K562 (cell line): ENCODE results near the gene LY6G6C. TPM values are rescaled to one million over a fixed set of nuclear protein-coding genes. Genes with fewer than 3 reads are reported as not detected.

Experiments used
- ATAC-seq: fragments of 200-7000 bp; cut with Tn5 transposase; 3 replicates; pipeline ENCODE4 v1.9.1; 2020; ENCODE audit warnings: moderate library complexity
- BruUV-seq: library from RNA; stranded (reverse); fragments of 400-500 nt; replicated peaks from 2 replicates; lab custom pipeline; 2021; lab: Mats Ljungman, UMichigan
- CTCF ChIA-PET: fragments of 300-600 bp; formaldehyde crosslinking; extraction: SDS; loops from one replicate; lab custom pipeline; 2021; ENCODE audit warnings: low intra/inter-chr PET ratio; lab: Yijun Ruan, JAX
- POLR2A ChIA-PET: fragments of 300-600, 350-650 bp; sonication (Branson Sonifier 250); formaldehyde crosslinking; extraction: SDS; loops from one replicate; lab custom pipeline; 2021; ENCODE audit warnings: antibody characterized with exemption, inconsistent platforms; lab: Yijun Ruan, JAX
- DNase-seq, 4 experiments: peaks; one replicate each; pipeline versions ENCODE4 v3.0.0 to v3.0.0-alpha.2; 2011 to 2018; ENCODE audit warnings: low spot score in 3 of 4, mixed read lengths in 3 of 4; ENCODE audit errors: extremely low read depth in 1 of 4
- FAIRE-seq: peaks from 2 replicates; lab custom pipeline; 2011; peaks lifted over from hg19 to GRCh38; lab: Jason Lieb, UNC
- H2AFZ ChIP-seq: 2 replicates; pipeline ENCODE4 v1.6.0; 2011; ENCODE audit warnings: low read depth, low read length, control low read depth, inconsistent platforms
- H3K27ac ChIP-seq: fragments of 200-600 bp; 3 replicates; pipeline ENCODE4 v1.8.0; 2011; ENCODE audit warnings: low read depth, mild to moderate bottlenecking, control low read depth, inconsistent platforms, low read length, moderate library complexity, mixed read lengths; ENCODE audit errors: extremely low read depth
- H3K27me3 ChIP-seq, 2 experiments: fragments of 300-600 bp in 1 of 2; 2 replicates in 1 of 2; 3 replicates in 1 of 2; pipeline versions ENCODE4 v1.6.0 to v1.8.0; 2011; ENCODE audit warnings: inconsistent platforms in 2 of 2, low read length in 2 of 2, mild to moderate bottlenecking in 1 of 2, mixed read lengths in 1 of 2, moderate library complexity in 1 of 2; ENCODE audit not compliant: control insufficient read depth in 2 of 2, insufficient read depth in 2 of 2
- H3K36me3 ChIP-seq: fragments of 300-600 bp; 3 replicates; pipeline ENCODE4 v1.8.0; 2011; ENCODE audit warnings: mild to moderate bottlenecking, low read length, inconsistent platforms; ENCODE audit not compliant: control insufficient read depth, insufficient read depth
- H3K4me1 ChIP-seq, 2 experiments: fragments of 200-600 bp in 1 of 2; replicated peaks in 1 of 2; 2 replicates in 1 of 2; 3 replicates in 1 of 2; pipeline versions ENCODE4 v1.5.1 to v1.8.0; 2011; ENCODE audit warnings: inconsistent platforms in 2 of 2, low read length in 2 of 2, mild to moderate bottlenecking in 1 of 2, mixed read lengths in 1 of 2, moderate library complexity in 1 of 2; ENCODE audit not compliant: control insufficient read depth in 2 of 2, insufficient read depth in 2 of 2
- H3K4me2 ChIP-seq: 2 replicates; pipeline ENCODE4 v1.6.1; 2011; ENCODE audit warnings: low read length, control low read depth, inconsistent platforms, mixed read lengths; ENCODE audit not compliant: insufficient read depth
- H3K4me3 ChIP-seq: fragments of 200-600 bp; sonication (generic), shearing (Covaris generic); 2 replicates; pipeline ENCODE4 v1.5.1; 2016; ENCODE audit warnings: control low read depth, inconsistent platforms
- H3K79me2 ChIP-seq: fragments of 200-600 bp; 3 replicates; pipeline ENCODE4 v1.8.0; 2011; ENCODE audit warnings: low read length, inconsistent platforms; ENCODE audit not compliant: control insufficient read depth, insufficient read depth
- H3K9ac ChIP-seq, 2 experiments: 2 replicates each; pipeline versions ENCODE4 v1.6.0 to v1.6.1; 2011; ENCODE audit warnings: low read depth in 2 of 2, low read length in 2 of 2, control low read depth in 1 of 2, inconsistent platforms in 1 of 2, mild to moderate bottlenecking in 1 of 2, mixed read lengths in 1 of 2; ENCODE audit not compliant: insufficient read depth in 1 of 2
- H3K9me1 ChIP-seq: one replicate; pipeline ENCODE4 v1.6.0; 2011; ENCODE audit warnings: inconsistent platforms, mild to moderate bottlenecking, low read length, moderate library complexity; ENCODE audit not compliant: control insufficient read depth, insufficient read depth
- H3K9me3 ChIP-seq: replicated peaks from 2 replicates; pipeline ENCODE4 v1.5.1; 2011; ENCODE audit warnings: low read depth, low read length, inconsistent platforms; ENCODE audit not compliant: control insufficient read depth, insufficient read depth
- H4K20me1 ChIP-seq: replicated peaks from 2 replicates; pipeline ENCODE4 v1.6.1; 2011; ENCODE audit warnings: low read length, inconsistent platforms, mixed read lengths; ENCODE audit not compliant: control insufficient read depth, insufficient read depth
- ASH1L ChIP-seq: fragments of 450-650 bp; IDR thresholded peaks from 2 replicates; pipeline ENCODE4 v1.6.1; 2018; ENCODE audit warnings: borderline replicate concordance, mild to moderate bottlenecking, low read depth; ENCODE audit not compliant: partially characterized antibody
- E2F5 ChIP-seq: sonication (generic); formaldehyde crosslinking; IDR thresholded peaks from 2 replicates; pipeline ENCODE4 v1.8.0; 2022; ENCODE audit warnings: mild to moderate bottlenecking, missing genetic modification reagents
- GMEB1 ChIP-seq: fragments of 250-450 bp; sonication (Bioruptor Pico); IDR thresholded peaks from 2 replicates; pipeline ENCODE4 v1.4.0; 2020; ENCODE audit warnings: mild to moderate bottlenecking
- HDGF ChIP-seq: fragments of 450-650 bp; IDR thresholded peaks from 2 replicates; pipeline ENCODE4 v1.6.1; 2016
- HNRNPK ChIP-seq: fragments of 200-400 bp; formaldehyde crosslinking; IDR thresholded peaks from one replicate; pipeline ENCODE4 v1.6.1; 2018; ENCODE audit warnings: mild to moderate bottlenecking, low read depth, low read length; ENCODE audit not compliant: poor library complexity, severe bottlenecking
- KLF6 ChIP-seq: fragments of 250-450 bp; sonication (Bioruptor Pico); IDR thresholded peaks from 2 replicates; pipeline ENCODE4 v1.4.0; 2020; ENCODE audit warnings: mild to moderate bottlenecking, moderate library complexity, borderline replicate concordance
- MCM7 ChIP-seq, 2 experiments: fragments of 450-650 bp; IDR thresholded peaks; 2 replicates each; pipeline ENCODE4 v1.6.1; 2016 to 2018
- MTA3 ChIP-seq: fragments of 450-650 bp; formaldehyde crosslinking; IDR thresholded peaks from 2 replicates; pipeline ENCODE4 v1.6.1; 2017; ENCODE audit warnings: mild to moderate bottlenecking, borderline replicate concordance
- NR2C1 ChIP-seq, 2 experiments: fragments of 450-650 bp; IDR thresholded peaks; 2 replicates each; pipeline ENCODE4 v1.6.1; 2017; ENCODE audit warnings: mild to moderate bottlenecking in 2 of 2, antibody characterized with exemption in 1 of 2, inconsistent platforms in 1 of 2, missing compliant biosample characterization in 1 of 2, missing genetic modification characterization in 1 of 2
- NUFIP1 ChIP-seq: fragments of 450-650 bp; IDR thresholded peaks from 2 replicates; pipeline ENCODE4 v1.6.1; 2018; ENCODE audit not compliant: partially characterized antibody
- PTBP1 ChIP-seq: fragments of 200-400 bp; formaldehyde crosslinking; IDR thresholded peaks from 2 replicates; pipeline ENCODE4 v1.6.1; 2017; ENCODE audit warnings: low read depth, low read length
- RBFOX2 ChIP-seq: fragments of 200-400 bp; formaldehyde crosslinking; IDR thresholded peaks from 2 replicates; pipeline ENCODE4 v1.6.1; 2017; ENCODE audit warnings: low read depth, mild to moderate bottlenecking, low read length, moderate library complexity
- SAP30 ChIP-seq: fragments of 200-600 bp; sonication (generic); IDR thresholded peaks from 2 replicates; pipeline ENCODE4 v1.6.1; 2012; ENCODE audit warnings: borderline replicate concordance, low read depth, mild to moderate bottlenecking, moderate library complexity, low read length, control low read depth, inconsistent platforms; ENCODE audit not compliant: insufficient read depth, poor library complexity, severe bottlenecking
- ZNF124 ChIP-seq: sonication (generic); formaldehyde crosslinking; IDR thresholded peaks from 2 replicates; pipeline ENCODE4 v1.8.1; 2022; ENCODE audit warnings: missing genetic modification reagents
- ZNF586 ChIP-seq: fragments of 450-650 bp; formaldehyde crosslinking; conservative IDR thresholded peaks from 2 replicates; pipeline ENCODE4 v1.4.0; 2020; ENCODE audit warnings: mild to moderate bottlenecking, moderate library complexity
- WGBS: fragments of 100-300 bp; shearing (Covaris generic); methylation state at CpG from one replicate; pipeline ENCODE4 v1.1.6; 2016; ENCODE audit warnings: low coverage, mixed read lengths; ENCODE audit not compliant: insufficient coverage; ENCODE audit errors: missing lambda C conversion rate; 5-methylcytosine and 5-hydroxymethylcytosine counted together
- in situ Hi-C: fragments of 300-500 bp; cut with MboI; formaldehyde crosslinking; loops from 4 replicates; pipeline ENCODE4 v1.15.0; 2018; ENCODE audit warnings: inconsistent platforms, mixed read lengths
- intact Hi-C: fragments of 100-400 bp; cut with micrococcal nuclease; formaldehyde crosslinking; loops from 2 replicates; pipeline ENCODE4 v1.14.2; 2022
- polyA plus RNA-seq, 8 experiments: library from polyadenylated mRNA; depleted of rRNA in 4 of 8; stranded (reverse) in 5 of 8; unstranded in 3 of 8; fragments of >200 nt; fragmentation: Nextera tagmentation in 2 of 8; fragmentation: Illumina TruSeq in 1 of 8; extraction: Ambion mirVana in 2 of 8; extraction: Trizol in 1 of 8; gene quantifications; 2 replicates each; pipeline versions ENCODE4 v1.2.1 to v1.2.3, GENCODE V29; 2011 to 2014; ENCODE audit warnings: inconsistent platforms in 1 of 8, missing spikeins in 1 of 8
- total RNA-seq, 7 experiments: library from RNA; depleted of rRNA in 6 of 7; stranded (reverse); fragments of >200 nt in 6 of 7; fragmentation: Illumina TruSeq in 2 of 7; extraction: Trizol in 2 of 7; gene quantifications; 2 replicates each; pipeline versions ENCODE4 v1.2.1 to v1.2.3, GENCODE V29; 2011 to 2021; ENCODE audit warnings: low replicate concordance in 1 of 7
- TF ChIP-seq, protein P1 (sequence below): fragments of 450-650 bp; IDR thresholded peaks from 2 replicates; pipeline ENCODE4 v1.6.1; 2018; ENCODE audit not compliant: partially characterized antibody

Gene LY6G6C
- total and polyA plus RNA-seq, 9 of the 15 experiments (the other 6 are each of a cell fraction or from before 2014, with no cell fraction given): 0.06 to 0.20 TPM; not detected in 7

DNA sequence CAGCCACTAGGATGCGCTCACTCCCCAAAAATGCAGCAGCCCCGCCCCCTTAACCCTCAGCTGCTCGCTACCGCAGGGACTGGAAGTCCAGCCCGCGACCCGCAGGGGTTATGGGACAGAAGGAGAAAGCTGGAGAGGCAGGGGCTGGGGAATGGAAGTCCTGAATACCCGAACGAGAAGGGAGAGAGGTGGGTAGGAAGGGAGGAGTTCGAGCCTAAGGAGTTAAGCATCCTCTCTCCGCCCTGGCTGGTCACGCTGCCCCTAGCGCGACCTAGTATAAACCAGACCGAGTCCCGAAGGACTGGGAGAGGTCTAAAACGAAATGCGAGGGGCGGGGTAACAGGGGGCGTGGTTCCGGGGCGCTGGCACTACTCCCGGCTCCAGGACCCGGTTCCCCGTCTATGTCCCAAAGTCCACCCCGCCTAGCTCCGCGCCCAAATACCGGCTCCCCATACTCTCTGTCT is 8.0 kb upstream of the LY6G6C start:
- H3K9me3 ChIP-seq: no peaks in the 10 kb centered on the region
- H3K36me3 ChIP-seq: peaks cover 70% of the 10 kb centered on the region
- under 1% methylated on average over 29 of the region's 29 CpGs for WGBS
- no TSS peak for BruUV-seq
- ChIA-PET POLR2A (interaction anchor here (0.7 to 15.0 kb wide), 34 partner anchors 4 to 317 kb away, joined by 3 to 236 read pairs (median 5); partner anchors contain the start of genes ABHD16A, C6orf47, CLIC1 and CSNK2B), CTCF (interaction anchor here (0.6 to 2.0 kb wide), 4 partner anchors 31 to 141 kb away, joined by 3 to 18 read pairs (median 6); no protein-coding TSS in a partner anchor)
- no peaks in the 10 kb centered on the region for H3K27me3 ChIP-seq
- peaks cover 41% of the 10 kb centered on the region for H3K79me2 ChIP-seq
- FAIRE-seq: peak; percentile 60
- H3K4me2 ChIP-seq: peak overlapping the region; percentile 94
- in situ Hi-C loops: no loop called here
- DNase-seq: peak; percentile 91 to 97 (median 94)
- peaks cover 12% of the 10 kb centered on the region for H4K20me1 ChIP-seq
- H3K4me3 ChIP-seq: peak overlapping the region; percentile 65
- H3K9ac ChIP-seq: peak overlapping the region; percentile 58 to 85
- intact Hi-C loops: loop anchor here (1.0 to 2.0 kb wide), 4 partner anchors 40 to 97 kb away; partner anchors contain the start of genes HSPA1B and VARS1
- H2AFZ ChIP-seq: peak overlapping the region; percentile 71
- H3K4me1 ChIP-seq: peaks cover 53 to 67% of the 10 kb centered on the region in 2 experiments
- H3K27ac ChIP-seq: peak overlapping the region; percentile 75
- peak; percentile 84 for ATAC-seq
- peaks cover 5% of the 10 kb centered on the region for H3K9me1 ChIP-seq
- TF ChIP-seq GMEB1 (CRISPR knock-in tag) (no peak), SAP30 (peak; percentile 93), PTBP1 (peak; percentile 20; the same call in 1 of the 2 replicates), ZNF124 (no peak), NUFIP1 (no peak), KLF6 (CRISPR knock-in tag) (peak; percentile 83; the same call in 1 of the 2 replicates), E2F5 (peak; percentile 21; the same call in 1 of the 2 replicates), ZNF586 (CRISPR knock-in tag) (no peak), MCM7 (IDR thresholded peaks at IDR 0.05) (peak in 1 of 2 experiments; percentile 78; a peak in 1 of 4 replicates), NR2C1 (IDR thresholded peaks at IDR 0.05) (no peak), NR2C1 (tag; IDR thresholded peaks at IDR 0.05) (peak; percentile 66), HNRNPK (no peak), RBFOX2 (no peak), ASH1L (no peak), HDGF (no peak), MTA3 (no peak)
- TF ChIP-seq, protein P1, sequence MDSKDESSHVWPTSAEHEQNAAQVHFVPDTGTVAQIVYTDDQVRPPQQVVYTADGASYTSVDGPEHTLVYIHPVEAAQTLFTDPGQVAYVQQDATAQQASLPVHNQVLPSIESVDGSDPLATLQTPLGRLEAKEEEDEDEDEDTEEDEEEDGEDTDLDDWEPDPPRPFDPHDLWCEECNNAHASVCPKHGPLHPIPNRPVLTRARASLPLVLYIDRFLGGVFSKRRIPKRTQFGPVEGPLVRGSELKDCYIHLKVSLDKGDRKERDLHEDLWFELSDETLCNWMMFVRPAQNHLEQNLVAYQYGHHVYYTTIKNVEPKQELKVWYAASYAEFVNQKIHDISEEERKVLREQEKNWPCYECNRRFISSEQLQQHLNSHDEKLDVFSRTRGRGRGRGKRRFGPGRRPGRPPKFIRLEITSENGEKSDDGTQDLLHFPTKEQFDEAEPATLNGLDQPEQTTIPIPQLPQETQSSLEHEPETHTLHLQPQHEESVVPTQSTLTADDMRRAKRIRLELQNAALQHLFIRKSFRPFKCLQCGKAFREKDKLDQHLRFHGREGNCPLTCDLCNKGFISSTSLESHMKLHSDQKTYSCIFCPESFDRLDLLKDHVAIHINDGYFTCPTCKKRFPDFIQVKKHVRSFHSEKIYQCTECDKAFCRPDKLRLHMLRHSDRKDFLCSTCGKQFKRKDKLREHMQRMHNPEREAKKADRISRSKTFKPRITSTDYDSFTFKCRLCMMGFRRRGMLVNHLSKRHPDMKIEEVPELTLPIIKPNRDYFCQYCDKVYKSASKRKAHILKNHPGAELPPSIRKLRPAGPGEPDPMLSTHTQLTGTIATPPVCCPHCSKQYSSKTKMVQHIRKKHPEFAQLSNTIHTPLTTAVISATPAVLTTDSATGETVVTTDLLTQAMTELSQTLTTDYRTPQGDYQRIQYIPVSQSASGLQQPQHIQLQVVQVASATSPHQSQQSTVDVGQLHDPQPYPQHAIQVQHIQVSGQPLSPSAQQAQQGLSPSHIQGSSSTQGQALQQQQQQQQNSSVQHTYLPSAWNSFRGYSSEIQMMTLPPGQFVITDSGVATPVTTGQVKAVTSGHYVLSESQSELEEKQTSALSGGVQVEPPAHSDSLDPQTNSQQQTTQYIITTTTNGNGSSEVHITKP: no peak
